Dendritic cell treated with granulocyte-macrophage colony-stimulating factor and Interleukin-4, amounts not matched to agents 40 ng/mL and 50 ng/mL, for 4 days (primary cell): ENCODE data around the gene HLA-F.

ENCODE experiments used
- H3K27ac Mint-ChIP-seq: one replicate; pipeline ENCODE4 v1.8.0; 2022; ENCODE audit warnings: mild to moderate bottlenecking, mixed read lengths
- H3K27me3 Mint-ChIP-seq: one replicate; pipeline ENCODE4 v1.8.0; 2022; ENCODE audit warnings: mild to moderate bottlenecking, mixed read lengths
- H3K36me3 Mint-ChIP-seq: one replicate; pipeline ENCODE4 v1.8.0; 2022; ENCODE audit warnings: low read depth, mixed read lengths
- H3K4me1 Mint-ChIP-seq: one replicate; pipeline ENCODE4 v1.8.0; 2022; ENCODE audit warnings: low read depth, mixed read lengths
- H3K4me3 Mint-ChIP-seq: one replicate; pipeline ENCODE4 v1.8.0; 2022; ENCODE audit warnings: mild to moderate bottlenecking, moderate library complexity, mixed read lengths
- H3K9me3 Mint-ChIP-seq: one replicate; pipeline ENCODE4 v1.8.0; 2022; ENCODE audit warnings: mixed read lengths
- intact Hi-C: fragments of 100-400 bp; cut with micrococcal nuclease; formaldehyde crosslinking; loops from one replicate; pipeline ENCODE4 v1.15.0; 2022

Gene HLA-F

GRCh38 chr6:29729774-29730328 is 6.6 kb downstream of the HLA-F start:
- Mint-ChIP-seq H3K4me1 (peaks cover 38% of the 10 kb centered on the region), H3K27ac (no peak overlapping the region), H3K36me3 (peaks cover 37% of the 10 kb centered on the region), H3K27me3 (no peaks in the 10 kb centered on the region), H3K4me3 (no peak overlapping the region), H3K9me3 (no peaks in the 10 kb centered on the region)
- intact Hi-C loops: no loop called here

- Mint-ChIP-seq H3K4me3 (no peak overlapping the region), H3K27ac (no peak overlapping the region), H3K36me3 (peaks cover 32% of the 10 kb centered on the region), H3K9me3 (no peaks in the 10 kb centered on the region), H3K4me1 (peaks cover 30% of the 10 kb centered on the region), H3K27me3 (no peaks in the 10 kb centered on the region)
- intact Hi-C loops: no loop called here
These were observed 7.4 kb downstream of the HLA-F start for GRCh38 chr6:29730575-29731126.

GRCh38 chr6:29731281-29731680 is 8.0 kb downstream of the HLA-F start:
- no peaks in the 10 kb centered on the region for H3K9me3 Mint-ChIP-seq
- no peaks in the 10 kb centered on the region for H3K27me3 Mint-ChIP-seq
- intact Hi-C loops: no loop called here
- H3K36me3 Mint-ChIP-seq: peaks cover 31% of the 10 kb centered on the region
- no peak overlapping the region for H3K4me3 Mint-ChIP-seq
- H3K27ac Mint-ChIP-seq: no peak overlapping the region
- H3K4me1 Mint-ChIP-seq: peaks cover 24% of the 10 kb centered on the region

- H3K27me3 Mint-ChIP-seq: no peaks in the 10 kb centered on the region
- H3K9me3 Mint-ChIP-seq: no peaks in the 10 kb centered on the region
- peaks cover 16% of the 10 kb centered on the region for H3K4me1 Mint-ChIP-seq
- no peak overlapping the region for H3K4me3 Mint-ChIP-seq
- intact Hi-C loops: no loop called here
- no peak overlapping the region for H3K27ac Mint-ChIP-seq
- H3K36me3 Mint-ChIP-seq: peaks cover 13% of the 10 kb centered on the region
These were observed 9.8 kb downstream of the HLA-F start for GRCh38 chr6:29733057-29733456.

GRCh38 chr6:29734046-29735018 is 11.1 kb downstream of the HLA-F start:
- peaks cover 13% of the 10 kb centered on the region for H3K4me1 Mint-ChIP-seq
- no peaks in the 10 kb centered on the region for H3K9me3 Mint-ChIP-seq
- peaks cover 8% of the 10 kb centered on the region for H3K36me3 Mint-ChIP-seq
- H3K27ac Mint-ChIP-seq: no peak overlapping the region
- no peak overlapping the region for H3K4me3 Mint-ChIP-seq
- H3K27me3 Mint-ChIP-seq: no peaks in the 10 kb centered on the region
- intact Hi-C loops: no loop called here

GRCh38 chr6:29736563-29736962 is 13.3 kb downstream of the HLA-F start:
- no peak overlapping the region for H3K4me3 Mint-ChIP-seq
- intact Hi-C loops: no loop called here
- H3K27me3 Mint-ChIP-seq: no peaks in the 10 kb centered on the region
- no peaks in the 10 kb centered on the region for H3K9me3 Mint-ChIP-seq
- H3K36me3 Mint-ChIP-seq: peaks cover 8% of the 10 kb centered on the region
- H3K27ac Mint-ChIP-seq: no peak overlapping the region
- H3K4me1 Mint-ChIP-seq: peaks cover 13% of the 10 kb centered on the region

- no peaks in the 10 kb centered on the region for H3K9me3 Mint-ChIP-seq
- peaks cover 13% of the 10 kb centered on the region for H3K4me1 Mint-ChIP-seq
- peaks cover 8% of the 10 kb centered on the region for H3K36me3 Mint-ChIP-seq
- H3K27me3 Mint-ChIP-seq: no peaks in the 10 kb centered on the region
- no peak overlapping the region for H3K27ac Mint-ChIP-seq
- intact Hi-C loops: loop anchor here (1.0 to 2.0 kb wide), 2 partner anchors 15 to 97 kb away; no protein-coding TSS in a partner anchor
- H3K4me3 Mint-ChIP-seq: no peak overlapping the region
These were observed 14.7 kb downstream of the HLA-F start for GRCh38 chr6:29737707-29738630.

GRCh38 chr6:29739136-29739881 is 16.1 kb downstream of the HLA-F start:
- H3K27me3 Mint-ChIP-seq: no peaks in the 10 kb centered on the region
- peaks cover 6% of the 10 kb centered on the region for H3K4me1 Mint-ChIP-seq
- H3K27ac Mint-ChIP-seq: no peak overlapping the region
- peaks cover 8% of the 10 kb centered on the region for H3K36me3 Mint-ChIP-seq
- intact Hi-C loops: loop anchor here (2.0 kb wide), 1 partner anchor 13 kb away; no protein-coding TSS in a partner anchor
- H3K4me3 Mint-ChIP-seq: no peak overlapping the region
- no peaks in the 10 kb centered on the region for H3K9me3 Mint-ChIP-seq

GRCh38 chr6:29739882-29740261 is 16.6 kb downstream of the HLA-F start:
- Mint-ChIP-seq H3K27ac (no peak overlapping the region), H3K36me3 (peaks cover 8% of the 10 kb centered on the region), H3K27me3 (no peaks in the 10 kb centered on the region), H3K9me3 (no peaks in the 10 kb centered on the region), H3K4me3 (no peak overlapping the region), H3K4me1 (peaks cover under 1% of the 10 kb centered on the region)
- intact Hi-C loops: loop anchor here (2.0 kb wide), 1 partner anchor 13 kb away; no protein-coding TSS in a partner anchor

- Mint-ChIP-seq H3K4me1 (peaks cover 12% of the 10 kb centered on the region), H3K27ac (no peak overlapping the region), H3K27me3 (peaks cover 4% of the 10 kb centered on the region), H3K4me3 (no peak overlapping the region), H3K36me3 (peaks cover 10% of the 10 kb centered on the region), H3K9me3 (no peaks in the 10 kb centered on the region)
- intact Hi-C loops: no loop called here
These were observed 18.4 kb downstream of the HLA-F start for GRCh38 chr6:29741592-29741991.

- no peak overlapping the region for H3K4me3 Mint-ChIP-seq
- peaks cover 5% of the 10 kb centered on the region for H3K27me3 Mint-ChIP-seq
- peaks cover 14% of the 10 kb centered on the region for H3K4me1 Mint-ChIP-seq
- intact Hi-C loops: no loop called here
- no peaks in the 10 kb centered on the region for H3K9me3 Mint-ChIP-seq
- H3K27ac Mint-ChIP-seq: no peak overlapping the region
- peaks cover 10% of the 10 kb centered on the region for H3K36me3 Mint-ChIP-seq
These were observed 18.9 kb downstream of the HLA-F start for GRCh38 chr6:29742127-29742526.

- no peaks in the 10 kb centered on the region for H3K9me3 Mint-ChIP-seq
- no peak overlapping the region for H3K27ac Mint-ChIP-seq
- H3K36me3 Mint-ChIP-seq: peaks cover 10% of the 10 kb centered on the region
- H3K27me3 Mint-ChIP-seq: peaks cover 14% of the 10 kb centered on the region
- no peak overlapping the region for H3K4me3 Mint-ChIP-seq
- intact Hi-C loops: no loop called here
- H3K4me1 Mint-ChIP-seq: peaks cover 22% of the 10 kb centered on the region
These were observed 19.8 kb downstream of the HLA-F start for GRCh38 chr6:29743025-29743424.

GRCh38 chr6:29743568-29743967 is 20.3 kb downstream of the HLA-F start:
- Mint-ChIP-seq H3K4me1 (peaks cover 28% of the 10 kb centered on the region), H3K4me3 (no peak overlapping the region), H3K27ac (no peak overlapping the region), H3K36me3 (peaks cover 15% of the 10 kb centered on the region), H3K9me3 (no peaks in the 10 kb centered on the region), H3K27me3 (peaks cover 18% of the 10 kb centered on the region)
- intact Hi-C loops: no loop called here
